A673 (cell line): ENCODE data around the gene PRR11. TPM values are rescaled to one million over a fixed set of nuclear protein-coding genes. Genes with fewer than 3 reads are reported as not detected.
"Not testable (repeated sequence)": the region's sequence is repeated elsewhere in the genome, so short reads cannot be mapped to it uniquely, and the experiment has no call there.

ENCODE experiments used
- BruUV-seq: library from RNA; stranded (reverse); fragments of 400-500 nt; replicated peaks from 2 replicates; lab custom pipeline; 2021; lab: Mats Ljungman, UMichigan
- CTCF ChIA-PET: fragments of 300-600 bp; sonication (Branson Sonifier 250); formaldehyde crosslinking; loops from one replicate; lab custom pipeline; 2022; ENCODE audit warnings: antibody characterized with exemption; lab: Charles Lee
- POLR2A ChIA-PET: fragments of 300-600 bp; sonication (Branson Sonifier 250); formaldehyde crosslinking; loops from one replicate; lab custom pipeline; 2022; ENCODE audit warnings: antibody characterized with exemption; ENCODE audit not compliant: low non-redundant PET; lab: Charles Lee
- DNase-seq: peaks from one replicate; pipeline ENCODE4 v3.0.0-alpha.2; 2015; ENCODE audit warnings: low spot score
- H3K27ac ChIP-seq: fragments of 200-600 bp; sonication (generic); 2 replicates; pipeline ENCODE4 v1.5.1; 2016; ENCODE audit warnings: mixed run types, low read depth, mild to moderate bottlenecking, mixed read lengths, antibody characterized with exemption, low read length; ENCODE audit not compliant: poor library complexity, severe bottlenecking
- H3K27me3 ChIP-seq: fragments of 200-600 bp; sonication (generic); replicated peaks from 2 replicates; pipeline ENCODE4 v1.6.1; 2017; ENCODE audit warnings: mixed run types, low read depth, mild to moderate bottlenecking, mixed read lengths, antibody characterized with exemption, low read length; ENCODE audit not compliant: insufficient read depth, poor library complexity
- H3K36me3 ChIP-seq: fragments of 200-600 bp; sonication (generic); 2 replicates; pipeline ENCODE4 v1.6.1; 2016; ENCODE audit warnings: mixed run types, mild to moderate bottlenecking, mixed read lengths, antibody characterized with exemption, low read length; ENCODE audit not compliant: insufficient read depth, poor library complexity, severe bottlenecking
- H3K4me1 ChIP-seq: fragments of 200-600 bp; sonication (generic); 2 replicates; pipeline ENCODE4 v1.6.1; 2017; ENCODE audit warnings: mixed run types, mild to moderate bottlenecking, mixed read lengths, antibody characterized with exemption, low read length; ENCODE audit not compliant: insufficient read depth, poor library complexity, severe bottlenecking
- H3K4me3 ChIP-seq: fragments of 200-600 bp; sonication (generic); 2 replicates; pipeline ENCODE4 v1.5.1; 2016; ENCODE audit warnings: low read depth, mixed run types, mild to moderate bottlenecking, mixed read lengths, low read length; ENCODE audit not compliant: poor library complexity, severe bottlenecking
- H3K9me3 ChIP-seq: fragments of 200-600 bp; sonication (generic); 2 replicates; pipeline ENCODE4 v1.6.1; 2016; ENCODE audit warnings: mixed run types, low read depth, mild to moderate bottlenecking, mixed read lengths, antibody characterized with exemption, low read length; ENCODE audit not compliant: poor library complexity, severe bottlenecking
- EZH2 ChIP-seq: fragments of 200-600 bp; sonication (generic); IDR thresholded peaks from 2 replicates; pipeline ENCODE4 v1.6.1; 2017; ENCODE audit warnings: borderline replicate concordance, low read depth, mild to moderate bottlenecking, mixed read lengths, antibody characterized with exemption, low read length; ENCODE audit not compliant: poor library complexity, severe bottlenecking
- intact Hi-C: fragments of 100-400 bp; cut with micrococcal nuclease; formaldehyde crosslinking; loops from one replicate; pipeline ENCODE4 v1.10.0; 2022; ENCODE audit not compliant: unreplicated experiment
- total RNA-seq: library from RNA; stranded (reverse); gene quantifications from 2 replicates; pipeline ENCODE4 v1.2.3, GENCODE V29; 2021
- TF ChIP-seq, protein P1 (sequence below): fragments of 300-800, 200-600 bp; sonication (generic); conservative IDR thresholded peaks from 2 replicates; pipeline ENCODE4 v1.5.1; 2017; ENCODE audit warnings: low read depth, mild to moderate bottlenecking, antibody characterized with exemption, low read length, moderate library complexity, mixed read lengths

PRR11 gene
- total RNA-seq, 1 experiment from 2014 or later = 123 TPM

DNA sequence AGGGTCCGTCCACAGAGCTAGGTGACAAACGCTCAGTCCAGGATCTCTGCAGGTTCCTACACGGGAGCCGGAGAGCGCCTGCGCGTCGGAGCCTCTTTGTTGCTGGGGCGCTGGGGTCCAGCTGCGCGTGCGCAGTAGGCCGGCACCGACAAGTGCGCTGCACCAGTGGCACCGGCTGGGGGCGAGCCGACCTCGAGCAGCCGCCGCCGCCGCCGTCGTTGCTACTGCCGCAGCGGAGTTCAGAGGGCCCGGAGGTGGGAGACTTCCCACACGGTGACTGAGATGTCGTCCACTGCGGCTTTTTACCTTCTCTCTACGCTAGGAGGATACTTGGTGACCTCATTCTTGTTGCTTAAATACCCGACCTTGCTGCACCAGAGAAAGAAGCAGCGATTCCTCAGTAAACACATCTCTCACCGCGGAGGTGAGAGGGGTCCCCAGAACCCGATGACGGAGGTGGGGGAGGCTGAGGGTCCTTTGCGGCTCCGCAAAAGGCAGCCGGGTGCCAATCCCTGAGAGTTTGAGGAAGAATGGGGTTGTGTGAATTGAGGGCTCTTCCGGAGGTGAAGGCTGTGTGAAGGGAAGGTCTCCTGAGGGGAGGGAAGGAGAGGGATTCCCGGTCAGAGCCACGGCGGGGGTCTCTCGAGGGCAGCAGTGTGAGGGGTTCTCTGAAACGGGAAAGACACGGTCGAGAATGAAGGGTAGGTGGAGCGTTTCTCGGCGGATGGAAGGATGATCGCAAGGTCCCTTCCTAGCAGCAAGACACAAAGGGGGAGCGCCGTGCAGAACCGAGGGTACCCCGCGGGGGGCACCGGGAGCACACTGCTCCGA lies 65.0 kb downstream of the PRR11 start, which contains the start of gene GDPD1:
TSS of gene GDPD1 (plus strand) at position 184 of the 831 bp plus-strand sequence. CDS start at position 283, 99 bp downstream.
- Histone ChIP-seq H3K27ac (peak within 1 kb of the TSS; percentile 58), H3K27me3 (no peaks in the 10 kb centered on the region), H3K4me3 (peak within 1 kb of the TSS; percentile 71), H3K4me1 (no peaks in the 10 kb centered on the region), H3K9me3 (no peaks in the 10 kb centered on the region), H3K36me3 (no peaks in the 10 kb centered on the region)
- TF ChIP-seq, protein P1, sequence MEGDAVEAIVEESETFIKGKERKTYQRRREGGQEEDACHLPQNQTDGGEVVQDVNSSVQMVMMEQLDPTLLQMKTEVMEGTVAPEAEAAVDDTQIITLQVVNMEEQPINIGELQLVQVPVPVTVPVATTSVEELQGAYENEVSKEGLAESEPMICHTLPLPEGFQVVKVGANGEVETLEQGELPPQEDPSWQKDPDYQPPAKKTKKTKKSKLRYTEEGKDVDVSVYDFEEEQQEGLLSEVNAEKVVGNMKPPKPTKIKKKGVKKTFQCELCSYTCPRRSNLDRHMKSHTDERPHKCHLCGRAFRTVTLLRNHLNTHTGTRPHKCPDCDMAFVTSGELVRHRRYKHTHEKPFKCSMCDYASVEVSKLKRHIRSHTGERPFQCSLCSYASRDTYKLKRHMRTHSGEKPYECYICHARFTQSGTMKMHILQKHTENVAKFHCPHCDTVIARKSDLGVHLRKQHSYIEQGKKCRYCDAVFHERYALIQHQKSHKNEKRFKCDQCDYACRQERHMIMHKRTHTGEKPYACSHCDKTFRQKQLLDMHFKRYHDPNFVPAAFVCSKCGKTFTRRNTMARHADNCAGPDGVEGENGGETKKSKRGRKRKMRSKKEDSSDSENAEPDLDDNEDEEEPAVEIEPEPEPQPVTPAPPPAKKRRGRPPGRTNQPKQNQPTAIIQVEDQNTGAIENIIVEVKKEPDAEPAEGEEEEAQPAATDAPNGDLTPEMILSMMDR = peak; percentile 76
- no peak for TF ChIP-seq EZH2
- DNase-seq = peak; percentile 96
- intact Hi-C loops = no loop called here
- CTCF ChIA-PET = no interaction called here
- BruUV-seq = no TSS peak
- POLR2A ChIA-PET = no interaction called here

DNA sequence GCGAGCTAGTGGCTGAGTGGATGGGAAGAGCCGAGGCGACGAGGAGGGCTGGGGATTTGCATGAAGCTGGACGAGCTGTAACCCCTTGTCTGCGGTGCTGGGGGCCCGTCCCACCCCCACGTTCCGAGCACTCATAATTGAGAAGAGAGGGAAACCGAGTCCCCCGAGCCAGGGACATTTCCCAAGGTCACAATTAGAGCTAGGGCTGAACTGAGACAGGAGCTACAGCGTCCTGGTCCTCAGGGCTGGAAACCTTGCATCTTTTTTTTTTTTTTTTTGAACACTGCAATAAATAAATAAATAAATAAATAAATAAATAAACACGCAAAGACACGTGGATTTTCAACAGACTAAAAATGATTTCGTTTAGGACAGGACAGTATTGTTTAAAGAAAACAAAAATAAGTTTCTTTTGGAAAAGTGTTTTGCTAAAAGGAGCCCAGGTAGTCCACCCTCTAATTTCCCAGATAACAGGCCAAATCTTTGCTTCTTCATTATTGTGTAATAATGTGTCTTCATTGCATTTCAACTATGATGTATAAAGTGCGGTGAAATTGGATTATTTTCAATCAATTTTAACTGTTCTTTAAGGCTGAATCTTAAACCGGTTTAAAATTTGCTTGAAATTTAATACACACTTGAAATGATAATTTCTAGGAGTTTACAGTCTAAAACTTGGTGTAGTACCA lies 65.8 kb downstream of the PRR11 start:
- H3K4me1 ChIP-seq = no peaks in the 10 kb centered on the region
- ChIA-PET POLR2A (no interaction called here), CTCF (no interaction called here)
- H3K36me3 ChIP-seq = no peaks in the 10 kb centered on the region
- intact Hi-C loops = no loop called here
- TF ChIP-seq EZH2 = no peak
- TF ChIP-seq, protein P1 = no peak
- BruUV-seq = no TSS peak
- no peaks in the 10 kb centered on the region for H3K27me3 ChIP-seq
- no peaks in the 10 kb centered on the region for H3K9me3 ChIP-seq
- no peak for DNase-seq
- H3K4me3 ChIP-seq = peak overlapping the region; percentile 71
- H3K27ac ChIP-seq = peak overlapping the region; percentile 58

DNA sequence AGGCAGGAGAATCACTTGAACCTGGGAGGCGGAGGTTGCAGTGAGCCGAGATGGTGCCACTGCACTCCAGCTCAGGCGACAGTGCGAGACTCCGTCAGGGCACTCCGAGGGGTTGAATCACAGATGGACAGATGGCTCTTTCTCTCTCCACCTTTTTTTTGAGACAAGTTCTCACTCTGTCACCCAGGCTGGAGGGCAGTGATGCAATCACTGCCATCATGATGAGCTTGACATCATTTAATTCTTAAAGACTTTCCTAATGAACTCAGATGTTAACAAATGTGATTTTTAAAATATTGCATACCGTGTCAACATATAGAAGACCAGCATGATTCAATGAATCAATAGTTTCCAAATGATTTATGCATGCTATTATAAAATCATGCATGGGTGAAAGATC lies 68.3 kb downstream of the PRR11 start:
- no peaks in the 10 kb centered on the region for H3K36me3 ChIP-seq
- no peak for TF ChIP-seq EZH2
- TF ChIP-seq, protein P1 = no peak
- H3K4me3 ChIP-seq = no peak overlapping the region
- intact Hi-C loops = no loop called here
- no peak for DNase-seq
- no TSS peak for BruUV-seq
- no peaks in the 10 kb centered on the region for H3K27me3 ChIP-seq
- ChIA-PET CTCF (no interaction called here), POLR2A (no interaction called here)
- no peaks in the 10 kb centered on the region for H3K4me1 ChIP-seq
- H3K9me3 ChIP-seq = no peaks in the 10 kb centered on the region
- no peak overlapping the region for H3K27ac ChIP-seq

DNA sequence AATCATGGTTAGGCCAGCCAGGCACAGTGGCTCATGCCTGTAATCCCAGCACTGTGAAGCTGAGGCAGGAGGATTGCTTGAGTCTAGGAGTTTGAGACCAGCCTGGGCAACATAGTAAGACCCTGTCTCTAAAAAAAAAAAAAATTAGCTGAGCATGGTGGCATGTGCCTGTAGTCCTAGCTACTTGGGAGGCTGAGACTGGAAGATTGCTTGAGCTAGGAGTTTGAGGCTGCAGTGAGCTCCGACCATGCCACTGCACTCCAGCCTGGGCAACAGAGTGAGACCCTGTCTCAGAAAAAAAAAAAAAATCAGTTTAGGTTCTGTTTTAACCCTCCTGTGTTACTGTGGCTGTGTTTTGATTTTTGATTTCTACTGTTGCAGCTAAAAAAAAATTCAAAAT lies 73.0 kb downstream of the PRR11 start:
- DNase-seq, H3K27ac ChIP-seq, BruUV-seq, CTCF ChIA-PET, H3K4me3 ChIP-seq, H3K4me1 ChIP-seq, POLR2A ChIA-PET, H3K27me3 ChIP-seq, intact Hi-C loops, H3K36me3 ChIP-seq, H3K9me3 ChIP-seq: not testable (repeated sequence)
